Caco-2 (cell line): ENCODE data around the gene C16orf74. TPM values are rescaled to one million over a fixed set of nuclear protein-coding genes. Genes with fewer than 3 reads are reported as not detected.

Source experiments
- BruUV-seq: library from RNA; stranded (reverse); fragments of 400-500 nt; replicated peaks from 2 replicates; lab custom pipeline; 2021; lab: Mats Ljungman, UMichigan
- CTCF ChIA-PET: fragments of 300-600 bp; sonication (Branson Sonifier 250); formaldehyde crosslinking; loops from one replicate; lab custom pipeline; 2022; ENCODE audit warnings: antibody characterized with exemption; lab: Charles Lee
- POLR2A ChIA-PET: fragments of 300-600 bp; sonication (Branson Sonifier 250); formaldehyde crosslinking; loops from one replicate; lab custom pipeline; 2022; ENCODE audit warnings: antibody characterized with exemption; lab: Charles Lee
- DNase-seq, 2 experiments: peaks; one replicate each; pipeline versions ENCODE4 v3.0.0 to v3.0.0-alpha.2; 2020 to 2022
- H3K27me3 ChIP-seq: replicated peaks from 2 replicates; pipeline ENCODE4 v1.6.0; 2011; ENCODE audit warnings: low read length; ENCODE audit not compliant: control insufficient read depth, insufficient read depth
- H3K36me3 ChIP-seq: 2 replicates; pipeline ENCODE4 v1.5.1; 2011; ENCODE audit warnings: low read length; ENCODE audit not compliant: control insufficient read depth, insufficient read depth
- H3K4me1 ChIP-seq: fragments of 250-450 bp; sonication (Bioruptor Pico); 2 replicates; pipeline ENCODE4 v1.5.1; 2020; ENCODE audit warnings: mild to moderate bottlenecking
- H3K4me3 ChIP-seq: 2 replicates; pipeline ENCODE4 v1.5.1; 2011; ENCODE audit warnings: low read depth, mild to moderate bottlenecking, control low read depth, low read length
- H3K9me3 ChIP-seq: fragments of 250-450 bp; sonication (Bioruptor Pico); 2 replicates; pipeline ENCODE4 v1.5.1; 2020; ENCODE audit warnings: mild to moderate bottlenecking, moderate library complexity
- H3K27ac Mint-ChIP-seq: one replicate; pipeline ENCODE4 v1.8.0; 2022; ENCODE audit warnings: mixed read lengths; ENCODE audit not compliant: unreplicated experiment
- H3K27me3 Mint-ChIP-seq: one replicate; pipeline ENCODE4 v1.8.0; 2022; ENCODE audit warnings: mixed read lengths; ENCODE audit not compliant: insufficient read depth, unreplicated experiment
- H3K36me3 Mint-ChIP-seq: one replicate; pipeline ENCODE4 v1.8.0; 2022; ENCODE audit warnings: mild to moderate bottlenecking, mixed read lengths; ENCODE audit not compliant: insufficient read depth, unreplicated experiment
- H3K4me1 Mint-ChIP-seq: one replicate; pipeline ENCODE4 v1.8.0; 2022; ENCODE audit warnings: low read depth, mixed read lengths; ENCODE audit not compliant: unreplicated experiment
- H3K4me3 Mint-ChIP-seq: one replicate; pipeline ENCODE4 v1.8.0; 2022; ENCODE audit warnings: mild to moderate bottlenecking, moderate library complexity, mixed read lengths; ENCODE audit not compliant: unreplicated experiment
- H3K9me3 Mint-ChIP-seq: one replicate; pipeline ENCODE4 v1.8.0; 2022; ENCODE audit warnings: mixed read lengths; ENCODE audit not compliant: unreplicated experiment
- CTCF ChIP-seq, 2 experiments: fragments of 200-600 bp in 1 of 2; IDR thresholded peaks; 1 replicate in 1 of 2; 2 replicates in 1 of 2; pipeline versions ENCODE4 v1.5.1 to v1.8.0; 2011 to 2022; ENCODE audit warnings: antibody characterized with exemption in 1 of 2, control low read depth in 1 of 2, inconsistent platforms in 1 of 2, low read depth in 1 of 2, low read length in 1 of 2, mild to moderate bottlenecking in 1 of 2, moderate library complexity in 1 of 2; ENCODE audit not compliant: insufficient read depth in 1 of 2, severe bottlenecking in 1 of 2, unreplicated experiment in 1 of 2
- intact Hi-C: fragments of 100-400 bp; cut with micrococcal nuclease; formaldehyde crosslinking; loops from one replicate; pipeline ENCODE4 v1.10.0; 2022; ENCODE audit not compliant: unreplicated experiment
- total RNA-seq: library from RNA; stranded (reverse); gene quantifications from 2 replicates; pipeline ENCODE4 v1.2.3, GENCODE V29; 2022

Gene C16orf74
- total RNA-seq, 1 experiment from 2014 or later, result 4.0 TPM

- ChIA-PET CTCF (interaction anchor here (1.2 kb wide), 1 partner anchor 12 kb away, joined by 5 read pairs; no protein-coding TSS in a partner anchor), POLR2A (no interaction called here)
- Histone ChIP-seq H3K9me3 (peaks cover 9% of the 10 kb centered on the region), H3K27me3 (no peaks in the 10 kb centered on the region), H3K4me1 (peaks cover 4% of the 10 kb centered on the region), H3K4me3 (no peak overlapping the region), H3K36me3 (no peaks in the 10 kb centered on the region)
- Mint-ChIP-seq H3K27me3 (no peaks in the 10 kb centered on the region), H3K4me1 (peaks cover under 1% of the 10 kb centered on the region), H3K9me3 (peaks cover 10% of the 10 kb centered on the region), H3K4me3 (no peak overlapping the region), H3K27ac (no peak overlapping the region), H3K36me3 (no peaks in the 10 kb centered on the region)
- intact Hi-C loops, result no loop called here
- BruUV-seq, result no TSS peak
- no peak for TF ChIP-seq CTCF (IDR thresholded peaks at IDR 0.05; ENCODE audit: insufficient read depth in 1 of 2, low read depth in 1 of 2, low read length in 1 of 2, severe bottlenecking in 1 of 2, unreplicated experiment in 1 of 2)
- DNase-seq, result no peak
Observed at GRCh38 chr16:85729452-85730185, 21.3 kb downstream of the C16orf74 start.

DNA sequence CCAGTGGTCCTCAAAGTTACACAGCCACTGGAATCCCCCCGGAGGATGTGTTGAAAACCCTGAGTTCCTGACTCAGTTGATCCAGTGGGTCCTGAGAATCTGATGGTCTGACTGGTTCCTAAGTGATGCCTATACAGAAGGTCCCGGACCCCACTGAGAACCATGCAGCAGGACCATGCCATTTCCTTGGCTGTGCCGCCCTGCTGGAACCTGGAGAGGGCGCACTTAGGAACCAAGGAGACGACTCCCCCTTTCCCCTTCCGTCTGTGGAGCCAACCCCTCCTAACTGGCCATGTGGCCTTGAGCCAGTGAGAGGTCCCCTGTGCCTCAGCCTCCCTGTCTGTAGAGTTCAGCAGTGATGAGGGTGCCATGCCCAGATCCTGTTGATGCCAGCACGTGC is 22.0 kb downstream of the C16orf74 start:
- H3K4me1 ChIP-seq, result peaks cover 11% of the 10 kb centered on the region
- Mint-ChIP-seq H3K9me3 (peaks cover 10% of the 10 kb centered on the region), H3K36me3 (no peaks in the 10 kb centered on the region), H3K27me3 (no peaks in the 10 kb centered on the region), H3K4me1 (peaks cover 7% of the 10 kb centered on the region), H3K4me3 (no peak overlapping the region), H3K27ac (no peak overlapping the region)
- TF ChIP-seq CTCF (IDR thresholded peaks at IDR 0.05; ENCODE audit: insufficient read depth in 1 of 2, low read depth in 1 of 2, low read length in 1 of 2, severe bottlenecking in 1 of 2, unreplicated experiment in 1 of 2), result no peak
- POLR2A ChIA-PET, result no interaction called here
- no peaks in the 10 kb centered on the region for H3K36me3 ChIP-seq
- H3K9me3 ChIP-seq, result peaks cover 9% of the 10 kb centered on the region
- no peak overlapping the region for H3K4me3 ChIP-seq
- CTCF ChIA-PET, result interaction anchor here (1.2 kb wide), 1 partner anchor 11 kb away, joined by 5 read pairs; no protein-coding TSS in a partner anchor
- no peaks in the 10 kb centered on the region for H3K27me3 ChIP-seq
- intact Hi-C loops, result no loop called here
- DNase-seq, result no peak
- BruUV-seq, result no TSS peak

DNA sequence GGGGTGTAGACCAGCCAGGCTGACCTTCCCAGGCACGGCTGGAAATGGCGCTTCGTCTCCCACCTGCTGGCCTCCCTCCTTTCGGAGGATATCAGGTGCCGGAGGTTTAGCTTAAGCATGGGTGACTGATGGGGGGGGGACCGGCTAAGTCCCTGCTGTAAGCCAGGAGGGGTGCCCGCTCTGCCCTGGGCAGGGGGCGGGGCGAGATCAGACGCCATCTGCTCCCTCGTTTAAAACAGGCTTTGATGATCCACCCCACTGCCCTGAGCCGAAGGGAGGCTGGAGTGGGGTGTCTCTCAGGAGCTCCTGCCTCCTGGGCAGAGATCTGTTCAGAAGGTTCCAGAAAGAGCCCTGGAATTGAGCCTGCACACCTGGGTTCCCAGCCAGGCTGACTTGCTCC is 26.0 kb downstream of the C16orf74 start:
- CTCF ChIA-PET, result interaction anchor here (0.7 to 0.9 kb wide), 2 partner anchors 36 to 73 kb away, joined by 3 to 5 read pairs; partner anchors contain the start of gene GINS2
- H3K36me3 Mint-ChIP-seq, result no peaks in the 10 kb centered on the region

More for the DNA sequence above, 26.0 kb downstream of the C16orf74 start:
- no TSS peak for BruUV-seq
- peaks cover 7% of the 10 kb centered on the region for H3K4me1 Mint-ChIP-seq
- peaks cover 9% of the 10 kb centered on the region for H3K9me3 ChIP-seq
- intact Hi-C loops, result no loop called here
- POLR2A ChIA-PET, result interaction anchor here (0.6 kb wide), 1 partner anchor 19 kb away, joined by 4 read pairs; no protein-coding TSS in a partner anchor
- no peak for DNase-seq
- no peak overlapping the region for H3K4me3 Mint-ChIP-seq
- H3K36me3 ChIP-seq, result no peaks in the 10 kb centered on the region
- H3K27me3 Mint-ChIP-seq, result no peaks in the 10 kb centered on the region
- peaks cover 11% of the 10 kb centered on the region for H3K4me1 ChIP-seq
- peaks cover 10% of the 10 kb centered on the region for H3K9me3 Mint-ChIP-seq
- no peak overlapping the region for H3K27ac Mint-ChIP-seq
- TF ChIP-seq CTCF (IDR thresholded peaks at IDR 0.05; ENCODE audit: insufficient read depth in 1 of 2, low read depth in 1 of 2, low read length in 1 of 2, severe bottlenecking in 1 of 2, unreplicated experiment in 1 of 2), result no peak
- no peaks in the 10 kb centered on the region for H3K27me3 ChIP-seq
- H3K4me3 ChIP-seq, result no peak overlapping the region
